Osteoblast (primary cell): ENCODE data around the gene TCFL5. TPM values are rescaled to one million over a fixed set of nuclear protein-coding genes. Genes with fewer than 3 reads are reported as not detected.

Source experiments
- DNase-seq: peaks from one replicate; pipeline ENCODE4 v3.0.0; 2011; ENCODE audit warnings: low spot score, mixed read lengths; ENCODE audit not compliant: insufficient read length; ENCODE audit errors: missing footprints
- H2AFZ ChIP-seq: 2 replicates; pipeline ENCODE4 v1.6.0; 2011; ENCODE audit warnings: mild to moderate bottlenecking, low read length
- H3K27ac ChIP-seq: 2 replicates; pipeline ENCODE4 v1.5.1; 2011; ENCODE audit warnings: mild to moderate bottlenecking, low read depth, low read length, moderate library complexity
- H3K27me3 ChIP-seq: 2 replicates; pipeline ENCODE4 v1.6.0; 2012; ENCODE audit warnings: mild to moderate bottlenecking, control low read depth, inconsistent platforms, low read length, moderate library complexity; ENCODE audit not compliant: insufficient read depth
- H3K36me3 ChIP-seq: 2 replicates; pipeline ENCODE4 v1.5.1; 2011; ENCODE audit warnings: mild to moderate bottlenecking, low read length, control low read depth, moderate library complexity; ENCODE audit not compliant: insufficient read depth
- H3K4me1 ChIP-seq: 2 replicates; pipeline ENCODE4 v1.5.1; 2011; ENCODE audit warnings: mild to moderate bottlenecking, low read length, control low read depth, moderate library complexity; ENCODE audit not compliant: insufficient read depth
- H3K4me2 ChIP-seq: 2 replicates; pipeline ENCODE4 v1.6.0; 2011; ENCODE audit warnings: mild to moderate bottlenecking, low read length; ENCODE audit not compliant: insufficient read depth
- H3K4me3 ChIP-seq: fragments of 200-600 bp; sonication (generic); 3 replicates; pipeline ENCODE4 v1.5.1; 2012; ENCODE audit warnings: mild to moderate bottlenecking, low read length, inconsistent platforms; ENCODE audit not compliant: insufficient read depth
- H3K79me2 ChIP-seq: 2 replicates; pipeline ENCODE4 v1.6.0; 2012; ENCODE audit warnings: mild to moderate bottlenecking, low read length, control low read depth, inconsistent platforms; ENCODE audit not compliant: insufficient read depth
- H3K9me3 ChIP-seq: 2 replicates; pipeline ENCODE4 v1.5.1; 2011; ENCODE audit warnings: low read depth, low read length, control low read depth
- H4K20me1 ChIP-seq: 2 replicates; pipeline ENCODE4 v1.6.0; 2012; ENCODE audit warnings: mild to moderate bottlenecking, low read length, control low read depth; ENCODE audit not compliant: insufficient read depth
- total RNA-seq: library from RNA; depleted of rRNA; stranded (reverse); fragments of >200 nt; gene quantifications from 2 replicates; pipeline ENCODE4 v1.2.3, GENCODE V29; 2012
- TF ChIP-seq, protein P1 (sequence below): IDR thresholded peaks from 2 replicates; pipeline ENCODE4 v1.5.1; 2011; ENCODE audit warnings: mild to moderate bottlenecking, low read depth, low read length, moderate library complexity; ENCODE audit errors: extremely low read depth

The TCFL5 gene
- total RNA-seq, 1 donor = 13.0 TPM

DNA sequence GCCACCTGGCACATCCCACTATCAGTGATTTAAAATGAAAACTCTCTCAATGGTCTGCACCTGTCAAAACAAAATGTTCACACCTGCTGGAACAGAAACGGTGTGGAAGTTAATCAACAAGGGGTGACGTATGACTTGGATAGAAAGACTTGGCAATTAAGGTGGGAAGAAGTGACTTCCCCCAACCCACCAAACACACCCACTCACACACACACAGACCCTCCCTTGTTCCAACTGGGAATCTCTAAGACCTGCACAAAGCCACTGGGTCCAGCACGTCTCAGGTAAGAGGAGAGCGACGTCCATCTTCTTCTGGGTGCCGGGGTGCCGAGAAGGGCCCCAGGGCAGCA lies 25.1 kb upstream of the TCFL5 start:
- TF ChIP-seq, protein P1, sequence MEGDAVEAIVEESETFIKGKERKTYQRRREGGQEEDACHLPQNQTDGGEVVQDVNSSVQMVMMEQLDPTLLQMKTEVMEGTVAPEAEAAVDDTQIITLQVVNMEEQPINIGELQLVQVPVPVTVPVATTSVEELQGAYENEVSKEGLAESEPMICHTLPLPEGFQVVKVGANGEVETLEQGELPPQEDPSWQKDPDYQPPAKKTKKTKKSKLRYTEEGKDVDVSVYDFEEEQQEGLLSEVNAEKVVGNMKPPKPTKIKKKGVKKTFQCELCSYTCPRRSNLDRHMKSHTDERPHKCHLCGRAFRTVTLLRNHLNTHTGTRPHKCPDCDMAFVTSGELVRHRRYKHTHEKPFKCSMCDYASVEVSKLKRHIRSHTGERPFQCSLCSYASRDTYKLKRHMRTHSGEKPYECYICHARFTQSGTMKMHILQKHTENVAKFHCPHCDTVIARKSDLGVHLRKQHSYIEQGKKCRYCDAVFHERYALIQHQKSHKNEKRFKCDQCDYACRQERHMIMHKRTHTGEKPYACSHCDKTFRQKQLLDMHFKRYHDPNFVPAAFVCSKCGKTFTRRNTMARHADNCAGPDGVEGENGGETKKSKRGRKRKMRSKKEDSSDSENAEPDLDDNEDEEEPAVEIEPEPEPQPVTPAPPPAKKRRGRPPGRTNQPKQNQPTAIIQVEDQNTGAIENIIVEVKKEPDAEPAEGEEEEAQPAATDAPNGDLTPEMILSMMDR = no peak
- Histone ChIP-seq H3K4me1 (peaks cover 17% of the 10 kb centered on the region), H3K4me3 (no peak overlapping the region), H3K79me2 (no peaks in the 10 kb centered on the region), H2AFZ (no peak overlapping the region), H3K4me2 (no peak overlapping the region), H3K27ac (no peak overlapping the region), H3K36me3 (peaks cover 55% of the 10 kb centered on the region), H3K9me3 (no peaks in the 10 kb centered on the region), H4K20me1 (peaks cover 13% of the 10 kb centered on the region), H3K27me3 (no peaks in the 10 kb centered on the region)
- DNase-seq = peak; percentile 71

DNA sequence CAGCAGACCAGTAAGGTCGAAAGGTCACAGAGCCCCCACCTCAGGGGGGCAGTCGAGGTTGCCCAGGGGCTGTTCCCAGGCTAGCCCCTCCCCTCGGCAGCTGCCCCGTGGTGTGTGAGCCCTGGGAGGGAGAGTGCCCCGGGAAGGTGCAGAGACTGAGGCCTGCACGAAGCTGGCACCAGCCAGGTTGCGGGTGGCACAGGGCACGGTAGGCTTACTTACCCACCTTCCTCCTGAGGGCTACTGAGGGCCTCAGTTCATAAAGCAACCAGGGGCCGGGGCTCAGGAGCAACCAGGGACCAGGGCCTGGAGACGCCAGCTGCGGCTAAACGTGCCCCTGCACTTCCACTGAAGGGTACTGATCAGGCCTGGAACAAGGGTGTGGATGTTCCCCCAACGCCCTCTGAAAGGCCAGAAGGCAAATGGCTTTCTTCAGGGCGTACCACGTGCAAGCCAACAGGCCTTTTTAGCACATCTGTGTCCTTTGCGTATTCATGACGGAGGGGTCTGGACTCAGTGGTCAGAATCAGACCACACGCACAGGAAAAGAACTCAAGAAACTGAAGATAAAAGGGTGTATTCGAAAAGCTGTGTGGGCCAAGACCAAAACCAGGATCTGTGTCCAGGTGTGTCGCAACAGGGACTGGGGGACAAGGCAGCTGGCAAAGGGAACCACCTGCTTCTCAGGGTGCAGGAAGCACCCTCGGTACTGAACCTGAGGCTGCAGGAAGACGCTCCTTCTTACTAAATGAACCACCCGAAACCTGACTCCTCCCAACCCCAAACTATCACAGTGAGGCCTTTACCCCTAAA lies 24.5 kb upstream of the TCFL5 start:
- Histone ChIP-seq H3K79me2 (no peaks in the 10 kb centered on the region), H3K9me3 (no peaks in the 10 kb centered on the region), H3K36me3 (peaks cover 52% of the 10 kb centered on the region), H3K27ac (no peak overlapping the region), H2AFZ (no peak overlapping the region), H3K4me3 (no peak overlapping the region), H4K20me1 (peaks cover 13% of the 10 kb centered on the region), H3K4me2 (no peak overlapping the region), H3K27me3 (no peaks in the 10 kb centered on the region), H3K4me1 (peaks cover 17% of the 10 kb centered on the region)
- TF ChIP-seq, protein P1 = no peak
- peak; percentile 53 for DNase-seq

DNA sequence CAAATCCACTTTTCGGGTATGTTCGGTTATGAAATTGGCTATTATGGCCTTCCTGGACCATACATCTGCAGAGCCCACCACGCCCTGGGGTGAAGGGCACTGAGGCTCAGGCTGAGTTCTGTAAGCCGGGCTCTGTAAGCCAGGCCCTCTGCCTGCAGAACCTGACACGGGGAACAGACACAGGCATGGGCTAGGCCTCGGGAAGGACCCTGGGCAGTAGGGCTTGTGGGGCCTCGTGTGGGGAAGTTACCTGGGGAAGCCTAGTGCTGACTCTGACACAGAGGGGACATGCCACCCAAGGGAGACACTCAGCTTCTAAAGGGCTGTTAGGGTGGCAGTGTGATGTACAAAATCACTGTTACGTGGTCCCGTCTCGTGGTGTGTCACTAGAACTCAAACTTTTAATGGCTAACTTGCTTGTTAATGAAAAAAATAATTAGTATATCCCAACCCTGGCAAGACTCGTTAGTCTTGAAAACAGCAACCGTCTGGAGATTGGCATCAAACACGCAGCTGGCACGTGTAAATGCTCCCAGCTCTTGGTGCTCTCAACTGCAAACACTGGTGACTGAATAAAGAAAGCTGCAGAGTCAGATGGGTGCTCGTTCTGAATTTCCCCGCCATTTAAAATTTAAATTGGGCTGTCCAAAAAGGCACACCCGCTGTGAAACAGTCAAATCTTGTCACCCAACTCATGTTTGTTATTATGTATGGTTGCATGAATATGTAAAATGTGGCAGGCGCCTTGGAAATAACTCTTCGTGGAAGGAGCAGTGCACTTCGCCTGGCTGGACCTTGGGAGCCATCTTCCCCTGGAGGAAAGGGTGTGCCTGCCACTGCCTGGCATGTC lies 23.6 kb upstream of the TCFL5 start:
- Histone ChIP-seq H3K27me3 (no peaks in the 10 kb centered on the region), H4K20me1 (peaks cover 13% of the 10 kb centered on the region), H3K27ac (no peak overlapping the region), H3K4me1 (peaks cover 17% of the 10 kb centered on the region), H3K4me2 (no peak overlapping the region), H3K36me3 (peaks cover 50% of the 10 kb centered on the region), H3K79me2 (no peaks in the 10 kb centered on the region), H2AFZ (no peak overlapping the region), H3K9me3 (no peaks in the 10 kb centered on the region), H3K4me3 (no peak overlapping the region)
- TF ChIP-seq, protein P1 = no peak
- DNase-seq = peak; percentile 62

GRCh38 chr20:62884556-62884955 lies 22.9 kb upstream of the TCFL5 start:
- TF ChIP-seq, protein P1 = no peak
- DNase-seq = peak; percentile 58
- no peak overlapping the region for H3K4me2 ChIP-seq
- no peak overlapping the region for H3K4me3 ChIP-seq
- no peaks in the 10 kb centered on the region for H3K79me2 ChIP-seq
- peaks cover 17% of the 10 kb centered on the region for H3K4me1 ChIP-seq
- H3K27ac ChIP-seq = no peak overlapping the region
- H3K36me3 ChIP-seq = peaks cover 43% of the 10 kb centered on the region
- H3K27me3 ChIP-seq = no peaks in the 10 kb centered on the region
- H4K20me1 ChIP-seq = peaks cover 10% of the 10 kb centered on the region
- no peak overlapping the region for H2AFZ ChIP-seq
- no peaks in the 10 kb centered on the region for H3K9me3 ChIP-seq
